Effector memory CD8-positive, alpha-beta T cell (primary cell): Measurements from ENCODE around the gene AFF2.

ENCODE experiments used
- ATAC-seq: fragments of 150-1000 bp; cut with Tn5 transposase; replicated peaks from 2 replicates; pipeline ENCODE4 v1.10.0; 2021; ENCODE audit warnings: mild to moderate bottlenecking, moderate library complexity
- DNase-seq, 3 experiments: peaks; one replicate each; pipeline ENCODE4 v3.0.0; 2021
- H3K27ac Mint-ChIP-seq, 2 donors: one replicate each; pipeline ENCODE4 v1.8.0; 2022; ENCODE audit warnings: mild to moderate bottlenecking in 2 of 2, mixed read lengths in 2 of 2, moderate library complexity in 2 of 2
- H3K27me3 Mint-ChIP-seq, 2 donors: one replicate each; pipeline ENCODE4 v1.8.0; 2022; ENCODE audit warnings: mixed read lengths in 2 of 2
- H3K36me3 Mint-ChIP-seq: one replicate; pipeline ENCODE4 v1.8.0; 2022; ENCODE audit warnings: mild to moderate bottlenecking, moderate library complexity, mixed read lengths; ENCODE audit not compliant: insufficient read depth
- H3K4me1 Mint-ChIP-seq, 2 donors: one replicate each; pipeline ENCODE4 v1.8.0; 2022; ENCODE audit warnings: low read depth in 2 of 2, mixed read lengths in 2 of 2
- H3K4me3 Mint-ChIP-seq, 2 donors: one replicate each; pipeline ENCODE4 v1.8.0; 2022; ENCODE audit warnings: mild to moderate bottlenecking in 2 of 2, mixed read lengths in 2 of 2, moderate library complexity in 2 of 2
- H3K9me3 Mint-ChIP-seq, 2 donors: one replicate each; pipeline ENCODE4 v1.8.0; 2022; ENCODE audit warnings: mixed read lengths in 2 of 2

AFF2 gene

GRCh38 chrX:148698221-148698620 lies 197.8 kb downstream of the AFF2 start:
- H3K9me3 Mint-ChIP-seq, result no peaks in the 10 kb centered on the region
- no peak overlapping the region for H3K27ac Mint-ChIP-seq
- DNase-seq (no peak), ATAC-seq (no peak)
- no peak overlapping the region for H3K4me3 Mint-ChIP-seq
- no peaks in the 10 kb centered on the region for H3K36me3 Mint-ChIP-seq
- H3K4me1 Mint-ChIP-seq, result no peaks in the 10 kb centered on the region
- H3K27me3 Mint-ChIP-seq, result no peaks in the 10 kb centered on the region

GRCh38 chrX:148700021-148700420 lies 199.6 kb downstream of the AFF2 start:
- DNase-seq, result no peak
- H3K9me3 Mint-ChIP-seq, result no peaks in the 10 kb centered on the region

GRCh38 chrX:148713981-148714380 lies 213.6 kb downstream of the AFF2 start:
- no peak for DNase-seq
- no peaks in the 10 kb centered on the region for H3K36me3 Mint-ChIP-seq
- H3K4me3 Mint-ChIP-seq, result no peak overlapping the region
- ATAC-seq, result no peak
- H3K27ac Mint-ChIP-seq, result no peak overlapping the region
- no peaks in the 10 kb centered on the region for H3K27me3 Mint-ChIP-seq
- no peaks in the 10 kb centered on the region for H3K9me3 Mint-ChIP-seq
- H3K4me1 Mint-ChIP-seq, result no peaks in the 10 kb centered on the region

More at GRCh38 chrX:148700021-148700420, 199.6 kb downstream of the AFF2 start:
- ATAC-seq, result no peak
- H3K27ac Mint-ChIP-seq, result no peak overlapping the region
- no peaks in the 10 kb centered on the region for H3K4me1 Mint-ChIP-seq
- no peaks in the 10 kb centered on the region for H3K36me3 Mint-ChIP-seq
- H3K4me3 Mint-ChIP-seq, result no peak overlapping the region
- H3K27me3 Mint-ChIP-seq, result no peaks in the 10 kb centered on the region

- DNase-seq, result no peak
- no peaks in the 10 kb centered on the region for H3K36me3 Mint-ChIP-seq
- no peaks in the 10 kb centered on the region for H3K27me3 Mint-ChIP-seq
- H3K4me1 Mint-ChIP-seq, result no peaks in the 10 kb centered on the region
- H3K27ac Mint-ChIP-seq, result no peak overlapping the region
- no peak overlapping the region for H3K4me3 Mint-ChIP-seq
- no peaks in the 10 kb centered on the region for H3K9me3 Mint-ChIP-seq
- ATAC-seq, result no peak
These were observed 214.9 kb downstream of the AFF2 start for GRCh38 chrX:148715361-148715760.

GRCh38 chrX:148722966-148723365 lies 222.5 kb downstream of the AFF2 start:
- DNase-seq (no peak), ATAC-seq (no peak)
- Mint-ChIP-seq H3K36me3 (no peaks in the 10 kb centered on the region), H3K27ac (no peak overlapping the region), H3K9me3 (no peaks in the 10 kb centered on the region), H3K4me3 (no peak overlapping the region), H3K27me3 (no peaks in the 10 kb centered on the region), H3K4me1 (no peaks in the 10 kb centered on the region)

GRCh38 chrX:148723551-148723950 lies 223.1 kb downstream of the AFF2 start:
- ATAC-seq (no peak), DNase-seq (no peak)
- no peaks in the 10 kb centered on the region for H3K27me3 Mint-ChIP-seq
- no peaks in the 10 kb centered on the region for H3K4me1 Mint-ChIP-seq
- H3K36me3 Mint-ChIP-seq, result no peaks in the 10 kb centered on the region
- H3K4me3 Mint-ChIP-seq, result no peak overlapping the region
- H3K9me3 Mint-ChIP-seq, result no peaks in the 10 kb centered on the region
- H3K27ac Mint-ChIP-seq, result no peak overlapping the region

- ATAC-seq (no peak), DNase-seq (no peak)
- H3K27ac Mint-ChIP-seq, result no peak overlapping the region
- H3K4me1 Mint-ChIP-seq, result no peaks in the 10 kb centered on the region
- H3K27me3 Mint-ChIP-seq, result no peaks in the 10 kb centered on the region
- H3K4me3 Mint-ChIP-seq, result no peak overlapping the region
- no peaks in the 10 kb centered on the region for H3K9me3 Mint-ChIP-seq
- no peaks in the 10 kb centered on the region for H3K36me3 Mint-ChIP-seq
These were observed 228.5 kb downstream of the AFF2 start for GRCh38 chrX:148728901-148729300.

- ATAC-seq (no peak), DNase-seq (no peak)
- Mint-ChIP-seq H3K36me3 (no peaks in the 10 kb centered on the region), H3K9me3 (no peaks in the 10 kb centered on the region), H3K27me3 (no peaks in the 10 kb centered on the region), H3K4me3 (no peak overlapping the region), H3K27ac (no peak overlapping the region), H3K4me1 (no peaks in the 10 kb centered on the region)
These were observed 232.3 kb downstream of the AFF2 start for GRCh38 chrX:148732743-148733142.

- no peak overlapping the region for H3K27ac Mint-ChIP-seq
- no peaks in the 10 kb centered on the region for H3K9me3 Mint-ChIP-seq
- H3K36me3 Mint-ChIP-seq, result no peaks in the 10 kb centered on the region
- no peaks in the 10 kb centered on the region for H3K4me1 Mint-ChIP-seq
- DNase-seq (no peak), ATAC-seq (no peak)
- H3K4me3 Mint-ChIP-seq, result no peak overlapping the region
- H3K27me3 Mint-ChIP-seq, result no peaks in the 10 kb centered on the region
These were observed 241.0 kb downstream of the AFF2 start for GRCh38 chrX:148741441-148741840.

- ATAC-seq (no peak), DNase-seq (no peak)
- Mint-ChIP-seq H3K9me3 (no peaks in the 10 kb centered on the region), H3K27ac (no peak overlapping the region), H3K27me3 (no peaks in the 10 kb centered on the region), H3K36me3 (no peaks in the 10 kb centered on the region), H3K4me1 (no peaks in the 10 kb centered on the region), H3K4me3 (no peak overlapping the region)
These were observed 254.7 kb downstream of the AFF2 start for GRCh38 chrX:148755111-148755510.

- no peaks in the 10 kb centered on the region for H3K27me3 Mint-ChIP-seq
- no peaks in the 10 kb centered on the region for H3K36me3 Mint-ChIP-seq
- H3K27ac Mint-ChIP-seq, result no peak overlapping the region
- no peak overlapping the region for H3K4me3 Mint-ChIP-seq
- no peak for DNase-seq
- no peaks in the 10 kb centered on the region for H3K9me3 Mint-ChIP-seq
- no peaks in the 10 kb centered on the region for H3K4me1 Mint-ChIP-seq
- no peak for ATAC-seq
These were observed 263.5 kb downstream of the AFF2 start for GRCh38 chrX:148763896-148764295.

GRCh38 chrX:148768296-148768695 lies 267.9 kb downstream of the AFF2 start:
- Mint-ChIP-seq H3K4me1 (no peaks in the 10 kb centered on the region), H3K9me3 (no peaks in the 10 kb centered on the region), H3K27ac (no peak overlapping the region), H3K27me3 (peaks cover 0 to 4% of the 10 kb centered on the region in 2 donors), H3K36me3 (no peaks in the 10 kb centered on the region), H3K4me3 (no peak overlapping the region)
- DNase-seq (no peak), ATAC-seq (no peak)

- ATAC-seq, result no peak
- DNase-seq, result no peak
- no peak overlapping the region for H3K4me3 Mint-ChIP-seq
- H3K9me3 Mint-ChIP-seq, result peaks cover 0 to 1% of the 10 kb centered on the region in 2 donors
- H3K27ac Mint-ChIP-seq, result no peak overlapping the region
- H3K27me3 Mint-ChIP-seq, result peaks cover 0 to 4% of the 10 kb centered on the region in 2 donors
- H3K4me1 Mint-ChIP-seq, result no peaks in the 10 kb centered on the region
- H3K36me3 Mint-ChIP-seq, result no peaks in the 10 kb centered on the region
These were observed 271.0 kb downstream of the AFF2 start for GRCh38 chrX:148771440-148771839.

GRCh38 chrX:148774276-148774675 lies 273.9 kb downstream of the AFF2 start:
- peaks cover 0 to 4% of the 10 kb centered on the region in 2 donors for H3K27me3 Mint-ChIP-seq
- peaks cover 1 to 7% of the 10 kb centered on the region in 2 donors for H3K9me3 Mint-ChIP-seq
- H3K36me3 Mint-ChIP-seq, result no peaks in the 10 kb centered on the region
- H3K4me1 Mint-ChIP-seq, result no peaks in the 10 kb centered on the region
- DNase-seq (no peak), ATAC-seq (no peak)
- H3K4me3 Mint-ChIP-seq, result no peak overlapping the region
- H3K27ac Mint-ChIP-seq, result no peak overlapping the region

- Mint-ChIP-seq H3K27ac (no peak overlapping the region), H3K36me3 (no peaks in the 10 kb centered on the region), H3K4me3 (no peak overlapping the region), H3K27me3 (no peaks in the 10 kb centered on the region), H3K4me1 (no peaks in the 10 kb centered on the region), H3K9me3 (peaks cover 0 to 1% of the 10 kb centered on the region in 2 donors)
- no peak for DNase-seq
- ATAC-seq, result no peak
These were observed 283.7 kb downstream of the AFF2 start for GRCh38 chrX:148784137-148784536.
